A204.1 (cell line): ENCODE data around the gene ABI1.
"Not testable (repeated sequence)": the region's sequence is repeated elsewhere in the genome, so short reads cannot be mapped to it uniquely, and the experiment has no call there.

ENCODE experiments used
- FAIRE-seq: peaks from 2 replicates; lab custom pipeline; 2012; peaks lifted over from hg19 to GRCh38; lab: Jason Lieb, UNC

Gene ABI1

DNA sequence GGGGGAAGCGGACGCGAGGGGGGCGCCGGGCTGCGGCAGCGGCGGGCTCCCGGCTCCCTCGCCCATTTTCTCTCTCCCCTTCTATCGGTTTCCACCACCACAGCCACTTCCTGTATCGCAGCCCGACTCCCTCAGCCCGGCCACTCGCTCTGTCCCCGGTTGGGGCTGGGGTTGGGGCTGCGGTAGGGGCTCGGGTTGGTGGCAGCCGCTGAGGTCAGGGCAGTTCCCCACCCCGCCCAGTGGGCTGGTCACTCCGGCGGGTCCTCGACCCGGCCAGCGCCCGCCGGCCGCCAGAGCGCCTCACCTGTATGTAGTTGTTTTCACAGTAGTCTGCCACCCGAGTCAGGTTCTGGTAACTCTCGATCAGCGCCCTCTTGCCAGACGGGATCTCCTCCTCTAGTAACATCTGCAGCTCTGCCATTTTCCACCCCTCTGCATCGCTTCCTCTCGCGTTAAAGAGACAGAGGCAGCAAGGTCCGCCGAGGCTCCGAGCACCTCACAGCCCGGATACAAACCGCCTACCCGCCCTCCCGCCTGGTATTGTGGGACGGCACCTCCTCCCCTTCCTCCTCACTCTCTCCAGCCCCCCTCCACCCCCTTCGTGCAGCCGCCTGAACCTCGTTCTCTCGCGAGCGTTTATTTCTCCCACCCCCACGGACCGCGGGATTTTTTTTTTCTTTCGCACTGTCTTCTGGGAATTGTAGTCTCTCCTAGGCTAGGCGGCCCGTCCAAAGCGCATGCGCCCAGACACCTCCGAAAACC is at the start of gene ABI1:
TSS of gene ABI1 (minus strand) at position 516 of the 762 bp plus-strand sequence. CDS start at position 421, 95 bp downstream.
- peak; percentile 97 for FAIRE-seq

GRCh38 chr10:26909753-26910152 is 49.0 kb upstream of the ABI1 start:
- FAIRE-seq = no peak

GRCh38 chr10:26905253-26905781 is 44.6 kb upstream of the ABI1 start:
- not testable (repeated sequence) for FAIRE-seq

GRCh38 chr10:26903431-26904217 is 42.9 kb upstream of the ABI1 start:
- FAIRE-seq = no peak

DNA sequence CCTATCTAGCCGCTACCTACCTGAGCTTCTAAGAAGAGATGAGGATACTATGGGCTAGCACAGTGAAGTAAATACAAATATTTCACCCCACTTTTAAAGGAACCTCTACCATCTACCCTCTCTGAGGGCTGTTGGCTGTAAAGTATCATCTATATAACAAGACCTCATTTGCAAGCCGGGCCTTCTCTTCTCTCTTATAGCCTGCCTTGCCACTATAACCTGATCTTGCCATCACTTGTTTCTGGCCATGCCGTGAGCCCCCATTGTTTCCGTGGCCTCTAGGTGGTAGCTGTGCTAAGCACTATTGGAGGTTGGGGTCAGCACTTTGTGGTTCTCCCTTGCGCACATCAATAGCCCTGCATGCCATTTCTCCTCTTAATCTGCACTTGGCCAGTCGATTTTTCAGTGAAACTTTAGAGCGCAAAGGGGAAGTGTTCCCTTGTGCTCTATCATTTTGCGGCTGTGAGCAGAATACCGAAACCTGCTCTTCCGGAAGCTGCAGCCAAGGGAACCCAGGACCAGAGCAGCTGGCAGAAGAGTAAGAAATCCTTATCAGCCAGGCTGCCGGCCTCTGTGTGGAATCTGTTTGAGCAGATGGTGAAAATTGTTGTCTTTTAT is 31.7 kb upstream of the ABI1 start:
- not testable (repeated sequence) for FAIRE-seq

DNA sequence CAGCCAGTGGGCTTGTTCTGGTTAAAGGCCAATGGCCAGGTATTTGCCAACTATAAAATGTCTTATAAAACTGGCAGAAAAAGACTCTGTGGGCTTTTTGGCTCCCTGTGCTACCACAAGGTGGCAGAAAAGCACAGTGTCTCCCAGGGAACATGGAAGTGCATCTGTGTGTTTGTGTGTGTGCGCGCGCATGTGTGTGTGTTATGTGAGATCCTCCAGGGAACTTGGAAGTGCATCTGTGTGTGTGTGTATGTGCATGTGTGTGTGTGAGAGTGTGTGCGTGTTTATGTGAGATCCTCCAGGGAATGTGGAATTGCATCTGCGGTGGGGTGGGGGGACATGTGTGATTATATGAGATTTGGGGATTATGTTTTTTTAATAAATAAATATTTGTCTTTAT is 30.2 kb upstream of the ABI1 start:
- FAIRE-seq = no peak

- no peak for FAIRE-seq
Observed at GRCh38 chr10:26887611-26888215, 27.0 kb upstream of the ABI1 start.

GRCh38 chr10:26881600-26882331 is 21.0 kb upstream of the ABI1 start:
- FAIRE-seq = peak; percentile 97

DNA sequence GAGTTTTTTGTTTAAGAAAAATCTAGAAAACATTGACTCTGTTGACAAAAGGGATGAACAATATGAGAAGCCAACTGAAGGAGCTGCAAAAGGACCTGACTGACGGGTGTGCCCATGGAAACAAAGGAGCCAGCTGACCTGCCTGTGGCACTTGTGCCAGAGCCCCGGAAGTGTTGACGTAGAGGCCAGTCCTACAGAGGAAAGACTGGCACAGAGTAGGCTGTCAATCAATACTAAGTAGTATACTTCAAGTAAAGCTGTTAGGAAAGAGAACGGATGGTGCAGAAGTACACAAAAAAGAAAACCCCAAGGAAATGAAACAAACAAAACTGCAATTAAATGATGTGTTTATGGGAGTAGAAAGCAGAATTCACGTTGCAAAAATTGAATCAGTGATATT is 19.0 kb upstream of the ABI1 start:
- FAIRE-seq = no peak

DNA sequence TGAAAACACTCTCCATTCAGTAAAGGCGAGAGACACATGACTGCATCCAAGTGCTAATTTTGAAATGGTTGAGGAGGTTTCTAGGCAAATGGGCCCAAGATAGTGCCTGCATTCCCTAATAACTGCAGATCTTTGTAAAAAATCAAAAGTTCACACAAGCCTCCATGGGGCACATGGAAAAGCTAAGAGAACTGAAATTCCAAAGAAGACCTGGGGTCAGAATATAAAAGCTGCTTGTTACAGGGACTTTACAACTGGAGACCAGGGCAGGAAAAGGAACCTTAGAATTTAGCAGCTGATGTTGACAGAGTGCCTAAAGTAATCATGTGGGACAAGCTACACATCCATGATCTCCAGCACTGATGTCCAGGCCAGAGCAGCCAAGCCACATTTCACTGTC is 10.0 kb upstream of the ABI1 start:
- FAIRE-seq = no peak

DNA sequence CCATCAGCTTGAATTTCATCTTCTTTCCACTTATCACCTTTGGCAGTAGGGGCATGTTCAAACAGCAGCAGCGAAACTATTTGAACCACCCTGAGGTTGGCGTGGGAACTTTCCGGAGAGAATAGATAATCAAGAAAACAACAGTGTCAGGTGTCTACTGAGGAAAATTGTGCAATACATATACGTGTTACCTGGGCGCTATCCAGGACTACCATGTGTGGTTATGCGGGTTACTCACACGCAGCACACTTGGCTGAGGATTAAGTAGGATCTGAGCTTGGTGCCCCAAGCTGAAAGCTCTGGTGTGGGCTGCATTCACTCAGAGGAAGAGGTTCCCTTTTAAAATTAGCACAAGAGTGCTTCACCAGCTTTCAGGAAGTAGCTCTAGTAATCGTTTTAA is 8.8 kb upstream of the ABI1 start:
- no peak for FAIRE-seq

DNA sequence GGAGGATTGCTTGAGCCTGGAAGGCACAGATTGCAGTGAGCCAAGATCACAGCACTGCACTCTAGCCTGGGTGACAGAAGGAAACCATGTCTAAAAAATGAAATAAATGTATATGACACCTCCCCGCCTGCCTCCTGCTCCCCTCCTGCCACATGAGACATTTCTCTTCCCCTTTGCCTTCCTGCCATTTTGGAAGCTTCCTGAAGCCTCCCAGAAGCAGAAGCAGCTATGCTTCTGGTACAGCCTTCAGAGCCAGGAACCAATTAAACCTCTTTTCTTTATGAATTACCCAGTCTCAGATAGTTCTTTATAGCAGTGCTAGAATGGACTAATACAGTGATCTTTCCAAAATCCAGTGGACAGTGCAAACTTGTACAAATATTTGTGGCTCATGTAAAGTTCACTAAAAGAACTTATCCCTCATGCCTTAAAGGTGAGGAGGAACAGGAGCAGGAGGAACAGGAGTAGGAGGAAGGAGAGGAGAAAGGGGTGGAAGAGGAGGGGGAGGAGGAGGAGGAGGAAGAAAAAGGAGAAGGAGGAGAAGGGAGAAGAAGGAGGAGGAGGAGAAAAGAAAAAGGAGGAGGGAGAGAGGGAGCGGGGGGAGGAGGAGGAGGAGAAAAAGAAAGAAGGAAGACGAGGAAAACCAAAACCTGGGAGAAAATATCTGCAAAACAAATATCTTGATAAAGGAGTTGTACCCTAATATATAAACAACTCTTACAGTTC is 2.8 kb upstream of the ABI1 start:
- no peak for FAIRE-seq

DNA sequence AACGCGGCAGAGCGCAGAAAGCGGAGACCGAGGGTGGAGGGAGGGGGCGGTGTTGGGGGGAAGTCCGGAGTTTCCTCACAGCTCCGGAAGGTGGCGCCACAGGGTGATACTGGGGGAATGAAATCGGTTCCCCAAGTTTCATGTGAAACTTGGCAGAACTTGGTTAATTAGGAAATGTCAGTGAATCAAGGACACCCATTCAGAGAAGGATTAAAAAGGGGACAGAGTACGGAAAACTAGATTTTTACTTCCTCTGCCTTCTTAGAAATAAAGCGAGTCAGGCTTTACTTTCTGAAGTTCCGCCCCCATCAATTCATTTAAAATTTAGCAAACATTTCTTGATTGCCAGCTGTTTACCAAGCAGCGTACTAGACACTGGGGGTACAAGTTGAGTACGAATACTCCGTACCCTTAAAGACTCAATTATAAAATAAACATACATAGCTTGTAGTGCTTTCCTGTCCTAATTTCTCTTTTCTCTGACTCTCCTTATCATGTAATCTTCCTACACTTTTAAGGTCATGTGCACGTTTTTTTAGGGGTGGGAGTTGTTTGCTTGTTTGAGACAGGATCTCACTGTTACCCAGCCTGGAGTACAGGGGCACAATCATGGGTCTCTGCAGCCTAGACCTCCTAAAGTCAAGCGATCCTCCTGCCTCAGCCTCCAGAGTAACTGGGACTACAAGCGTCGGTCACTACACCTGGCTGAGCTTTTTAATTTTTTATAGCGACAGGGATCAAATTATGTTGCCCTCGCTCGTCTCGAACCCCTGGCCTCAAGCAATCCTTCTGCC is 644 bp upstream of the ABI1 start:
- no peak for FAIRE-seq

DNA sequence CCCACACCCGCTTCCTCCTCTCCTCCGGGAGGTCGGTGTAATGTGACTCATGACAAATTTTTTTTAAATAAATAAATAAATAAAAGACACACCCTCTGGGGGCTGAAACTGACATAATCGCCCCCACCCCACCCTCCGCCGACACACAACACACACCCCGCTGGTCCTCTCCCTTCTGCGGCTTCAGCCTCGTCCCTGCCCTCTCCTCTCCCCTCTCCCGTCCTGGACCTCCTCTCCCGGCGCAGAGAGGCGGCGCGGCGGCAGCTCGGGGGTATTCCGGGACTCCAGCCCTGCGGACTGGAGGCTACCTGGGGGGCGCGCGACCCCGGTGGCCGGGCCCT is 686 bp downstream of the ABI1 start:
- FAIRE-seq = no peak

GRCh38 chr10:26859241-26860101 is 1.3 kb downstream of the ABI1 start:
- FAIRE-seq = no peak

DNA sequence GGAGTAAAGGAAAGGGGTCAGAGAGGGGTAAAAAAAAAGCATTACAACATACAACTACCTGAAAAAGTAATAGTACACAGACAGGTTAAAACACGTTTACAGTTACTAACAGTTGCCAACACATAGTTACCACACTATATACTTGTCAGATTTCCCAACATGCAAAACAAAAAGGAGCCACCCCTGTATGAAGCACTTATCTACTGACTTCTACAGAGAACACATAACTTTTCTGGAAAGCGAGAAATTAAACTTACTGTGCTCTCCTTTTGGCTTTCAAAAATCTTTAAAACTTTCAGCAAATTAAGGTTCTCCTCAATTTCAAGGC is 2.1 kb downstream of the ABI1 start:
- no peak for FAIRE-seq

GRCh38 chr10:26857991-26858706 is 2.6 kb downstream of the ABI1 start:
- no peak for FAIRE-seq

DNA sequence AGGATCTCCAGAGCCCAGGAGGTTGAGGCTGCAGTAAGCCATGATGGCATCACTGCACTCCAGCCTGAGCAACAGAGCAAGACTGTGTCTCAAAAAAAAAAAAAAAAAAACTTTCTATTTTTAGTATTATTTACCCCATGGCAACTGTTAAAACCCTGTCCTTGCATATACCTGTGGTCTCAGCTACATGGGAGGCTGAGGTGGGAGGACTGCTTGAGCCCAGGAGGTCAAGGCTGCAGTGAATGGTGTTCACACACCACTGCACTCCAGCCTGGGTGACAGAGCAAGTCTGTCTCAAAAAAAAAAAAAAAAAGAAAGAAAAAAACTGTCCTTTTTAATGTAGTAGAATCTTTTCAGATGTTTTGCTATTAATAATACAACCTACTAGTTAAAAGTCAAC is 3.2 kb downstream of the ABI1 start:
- FAIRE-seq = not testable (repeated sequence)

DNA sequence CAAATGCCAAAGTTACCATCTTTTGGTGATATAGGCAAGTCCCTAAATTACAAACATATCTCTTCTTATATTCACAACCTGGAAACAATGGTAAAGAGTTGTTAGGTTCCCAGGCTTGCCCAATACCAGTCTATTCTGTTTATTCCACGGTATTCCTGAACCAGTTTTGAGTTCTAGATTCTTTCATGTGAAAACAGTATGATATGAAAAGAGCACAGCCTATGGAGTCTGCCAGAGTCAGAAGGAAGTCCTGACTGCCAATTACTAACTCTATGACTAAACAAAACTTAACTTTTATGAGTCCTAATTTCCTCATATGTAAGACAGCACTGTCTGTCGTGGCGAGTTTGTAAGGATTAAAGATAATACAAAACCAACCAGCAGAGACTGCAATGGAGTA is 5.6 kb downstream of the ABI1 start:
- FAIRE-seq = no peak
